GM23338 (cell line): ENCODE measurements around the gene CDH9. TPM values are rescaled to one million over a fixed set of nuclear protein-coding genes. Genes with fewer than 3 reads are reported as not detected.

Experiments
- ATAC-seq: fragments of 200-7000 bp; cut with Tn5 transposase; 3 replicates; pipeline ENCODE4 v1.9.1; 2020
- DNase-seq: peaks from one replicate; pipeline ENCODE4 v3.0.0-alpha.2; 2015; ENCODE audit warnings: low spot score
- H2AFZ ChIP-seq: fragments of 200-600 bp; sonication (generic); 2 replicates; pipeline ENCODE4 v1.8.0; 2016; ENCODE audit warnings: antibody characterized with exemption, mild to moderate bottlenecking, moderate library complexity
- H3F3A ChIP-seq: fragments of 200-600 bp; sonication (generic); replicated peaks from 2 replicates; pipeline ENCODE4 v1.8.0; 2017; ENCODE audit warnings: antibody characterized with exemption, mixed run types, low read depth
- H3K27ac ChIP-seq: fragments of 200-600 bp; sonication (generic); 2 replicates; pipeline ENCODE4 v1.6.1; 2016; ENCODE audit warnings: low read depth
- H3K27me3 ChIP-seq: fragments of 200-600 bp; sonication (generic); 2 replicates; pipeline ENCODE4 v1.8.0; 2016; ENCODE audit warnings: mild to moderate bottlenecking, mixed run types, moderate library complexity; ENCODE audit not compliant: insufficient read depth
- H3K36me3 ChIP-seq: fragments of 200-600 bp; sonication (generic); 2 replicates; pipeline ENCODE4 v1.8.0; 2016; ENCODE audit warnings: mild to moderate bottlenecking; ENCODE audit not compliant: insufficient read depth
- H3K4me1 ChIP-seq: fragments of 200-600 bp; sonication (generic); 2 replicates; pipeline ENCODE4 v1.8.0; 2016; ENCODE audit warnings: mild to moderate bottlenecking, moderate library complexity; ENCODE audit not compliant: insufficient read depth
- H3K4me2 ChIP-seq: fragments of 200-600 bp; sonication (generic); 2 replicates; pipeline ENCODE4 v1.7.1; 2017; ENCODE audit warnings: mixed run types
- H3K4me3 ChIP-seq: fragments of 200-600 bp; sonication (generic); 2 replicates; pipeline ENCODE4 v1.6.1; 2016; ENCODE audit warnings: mixed run types
- H3K79me2 ChIP-seq: fragments of 200-600 bp; sonication (generic); replicated peaks from 2 replicates; pipeline ENCODE4 v1.8.0; 2017; ENCODE audit warnings: mild to moderate bottlenecking; ENCODE audit not compliant: insufficient read depth
- H3K9me2 ChIP-seq: fragments of 200-600 bp; sonication (generic); 2 replicates; pipeline ENCODE4 v1.8.0; 2017; ENCODE audit not compliant: insufficient read depth
- H4K20me1 ChIP-seq: fragments of 200-600 bp; sonication (generic); replicated peaks from 2 replicates; pipeline ENCODE4 v1.8.0; 2017; ENCODE audit warnings: mild to moderate bottlenecking; ENCODE audit not compliant: insufficient read depth
- H3K27ac Mint-ChIP-seq: 2 replicates; pipeline ENCODE4 v1.8.0; 2020; ENCODE audit warnings: inconsistent platforms, mild to moderate bottlenecking, moderate library complexity, mixed read lengths
- H3K27me3 Mint-ChIP-seq: 3 replicates; pipeline ENCODE4 v1.8.0; 2022; ENCODE audit warnings: low read depth, mild to moderate bottlenecking, moderate library complexity, mixed read lengths, inconsistent platforms; ENCODE audit not compliant: insufficient read depth, poor library complexity
- H3K36me3 Mint-ChIP-seq: 3 replicates; pipeline ENCODE4 v1.8.0; 2021; ENCODE audit warnings: low read depth, mild to moderate bottlenecking, inconsistent platforms, moderate library complexity, mixed read lengths
- H3K4me1 Mint-ChIP-seq: 3 replicates; pipeline ENCODE4 v1.8.0; 2020; ENCODE audit warnings: mild to moderate bottlenecking, inconsistent platforms, mixed read lengths
- H3K4me3 Mint-ChIP-seq: 3 replicates; pipeline ENCODE4 v1.8.0; 2021; ENCODE audit warnings: moderate library complexity, mild to moderate bottlenecking, inconsistent platforms, mixed read lengths
- H3K9me3 Mint-ChIP-seq: 3 replicates; pipeline ENCODE4 v1.8.0; 2020; ENCODE audit warnings: moderate library complexity, mild to moderate bottlenecking, inconsistent platforms, mixed read lengths
- CREB1 ChIP-seq: fragments of 250-450 bp; sonication (Bioruptor Pico); IDR thresholded peaks from 2 replicates; pipeline ENCODE4 v1.5.0; 2020; ENCODE audit warnings: low read depth, mild to moderate bottlenecking, moderate library complexity
- CTCF ChIP-seq, 2 experiments: fragments of 200-600 bp in 1 of 2; sonication (generic) in 1 of 2; conservative IDR thresholded peaks; 2 replicates each; pipeline versions ENCODE4 v1.5.1 to v1.6.1; 2016 to 2017; ENCODE audit warnings: antibody characterized with exemption in 2 of 2, low read depth in 2 of 2, mild to moderate bottlenecking in 2 of 2, moderate library complexity in 1 of 2
- ETS1 ChIP-seq: IDR thresholded peaks from 2 replicates; pipeline ENCODE4 v1.6.1; 2016; ENCODE audit warnings: antibody characterized with exemption
- EZH2 ChIP-seq: fragments of 200-600 bp; sonication (generic); IDR thresholded peaks from one replicate; pipeline ENCODE4 v1.8.0; 2017; ENCODE audit warnings: antibody characterized with exemption, mild to moderate bottlenecking, low read depth; ENCODE audit not compliant: unreplicated experiment
- EZH2phosphoT487 ChIP-seq: fragments of 200-600 bp; sonication (generic); IDR thresholded peaks from one replicate; pipeline ENCODE4 v1.8.1; 2018; ENCODE audit warnings: antibody characterized with exemption; ENCODE audit not compliant: unreplicated experiment
- JUNB ChIP-seq: IDR thresholded peaks from one replicate; pipeline ENCODE4 v1.6.1; 2016; ENCODE audit warnings: antibody characterized with exemption; ENCODE audit not compliant: unreplicated experiment
- NANOG ChIP-seq: IDR thresholded peaks from 2 replicates; pipeline ENCODE4 v1.6.1; 2016; ENCODE audit warnings: antibody characterized with exemption, borderline replicate concordance
- POLR2AphosphoS5 ChIP-seq: IDR thresholded peaks from 2 replicates; pipeline ENCODE4 v1.6.1; 2016; ENCODE audit warnings: antibody characterized with exemption, low read depth
- REST ChIP-seq: IDR thresholded peaks from one replicate; pipeline ENCODE4 v1.6.1; 2018; ENCODE audit warnings: antibody characterized with exemption; ENCODE audit not compliant: unreplicated experiment
- STAT1 ChIP-seq: IDR thresholded peaks from one replicate; pipeline ENCODE4 v1.6.1; 2016; ENCODE audit warnings: antibody characterized with exemption; ENCODE audit not compliant: unreplicated experiment
- ZNF114 ChIP-seq: fragments of 250-450 bp; sonication (Bioruptor Pico); IDR thresholded peaks from 2 replicates; pipeline ENCODE4 v1.5.0; 2020; ENCODE audit warnings: mild to moderate bottlenecking, moderate library complexity
- ZNF331 ChIP-seq: fragments of 250-450 bp; sonication (Bioruptor Pico); IDR thresholded peaks from 2 replicates; pipeline ENCODE4 v1.5.0; 2020; ENCODE audit warnings: low read depth, mild to moderate bottlenecking, moderate library complexity
- ZNF462 ChIP-seq: fragments of 250-450 bp; sonication (Bioruptor Pico); IDR thresholded peaks from 2 replicates; pipeline ENCODE4 v1.5.0; 2020; ENCODE audit warnings: mild to moderate bottlenecking, moderate library complexity
- polyA plus RNA-seq: library from polyadenylated mRNA; unstranded; fragments of >200 nt; fragmentation: Nextera tagmentation; extraction: Ambion mirVana; gene quantifications from 2 replicates; pipeline ENCODE4 v1.2.1, GENCODE V29; 2016
- total RNA-seq: library from RNA; depleted of rRNA; stranded (reverse); fragments of >200 nt; shearing (Covaris generic); gene quantifications from 2 replicates; pipeline ENCODE4 v1.2.3, GENCODE V29; 2014

Gene CDH9
- total and polyA plus RNA-seq, 2 experiments from 2014 or later: 0.26 to 0.31 TPM

GRCh38 chr5:26932238-26932637, 106.1 kb downstream of the CDH9 start (continued):
- TF ChIP-seq ZNF462 (CRISPR knock-in tag) (no peak), EZH2 (no peak), NANOG (no peak)

GRCh38 chr5:26921439-26921838, 116.9 kb downstream of the CDH9 start:
- Mint-ChIP-seq H3K36me3 (no peaks in the 10 kb centered on the region), H3K9me3 (peaks cover 13% of the 10 kb centered on the region; the same call in 2 of the 3 replicates), H3K27me3 (no peaks in the 10 kb centered on the region), H3K4me3 (no peak overlapping the region), H3K27ac (no peak overlapping the region), H3K4me1 (no peaks in the 10 kb centered on the region)
- no peaks in the 10 kb centered on the region for H3K9me2 ChIP-seq
- H3K4me2 ChIP-seq: no peak overlapping the region
- H3K27me3 ChIP-seq: no peaks in the 10 kb centered on the region
- no peaks in the 10 kb centered on the region for H4K20me1 ChIP-seq
- ATAC-seq (no peak), DNase-seq (no peak)
- H3K27ac ChIP-seq: no peak overlapping the region
- no peaks in the 10 kb centered on the region for H3K79me2 ChIP-seq
- H3K4me1 ChIP-seq: no peaks in the 10 kb centered on the region
- H3F3A ChIP-seq: no peaks in the 10 kb centered on the region
- no peaks in the 10 kb centered on the region for H3K36me3 ChIP-seq
- no peak overlapping the region for H2AFZ ChIP-seq
- no peak overlapping the region for H3K4me3 ChIP-seq
- no peak for TF ChIP-seq ETS1
- TF ChIP-seq EZH2: no peak
- TF ChIP-seq STAT1: no peak
- TF ChIP-seq ZNF331: no peak
- TF ChIP-seq POLR2AphosphoS5: no peak
- TF ChIP-seq ZNF114 (CRISPR knock-in tag): no peak
- no peak for TF ChIP-seq EZH2phosphoT487
- no peak for TF ChIP-seq NANOG
- TF ChIP-seq CREB1: no peak
- TF ChIP-seq REST: no peak
- TF ChIP-seq JUNB: no peak
- no peak for TF ChIP-seq CTCF (conservative IDR thresholded peaks at IDR 0.05; ENCODE audit: low read depth in 2 of 2)
